DMS 273 treated with DMSO at 0.1 percent for 48 hours (cell line): ENCODE data around the gene RXFP2.

Experiments
- DNase-seq: peaks from one replicate; lab custom pipeline; 2025; lab: John Stamatoyannopoulos, UW

RXFP2 gene

DNA sequence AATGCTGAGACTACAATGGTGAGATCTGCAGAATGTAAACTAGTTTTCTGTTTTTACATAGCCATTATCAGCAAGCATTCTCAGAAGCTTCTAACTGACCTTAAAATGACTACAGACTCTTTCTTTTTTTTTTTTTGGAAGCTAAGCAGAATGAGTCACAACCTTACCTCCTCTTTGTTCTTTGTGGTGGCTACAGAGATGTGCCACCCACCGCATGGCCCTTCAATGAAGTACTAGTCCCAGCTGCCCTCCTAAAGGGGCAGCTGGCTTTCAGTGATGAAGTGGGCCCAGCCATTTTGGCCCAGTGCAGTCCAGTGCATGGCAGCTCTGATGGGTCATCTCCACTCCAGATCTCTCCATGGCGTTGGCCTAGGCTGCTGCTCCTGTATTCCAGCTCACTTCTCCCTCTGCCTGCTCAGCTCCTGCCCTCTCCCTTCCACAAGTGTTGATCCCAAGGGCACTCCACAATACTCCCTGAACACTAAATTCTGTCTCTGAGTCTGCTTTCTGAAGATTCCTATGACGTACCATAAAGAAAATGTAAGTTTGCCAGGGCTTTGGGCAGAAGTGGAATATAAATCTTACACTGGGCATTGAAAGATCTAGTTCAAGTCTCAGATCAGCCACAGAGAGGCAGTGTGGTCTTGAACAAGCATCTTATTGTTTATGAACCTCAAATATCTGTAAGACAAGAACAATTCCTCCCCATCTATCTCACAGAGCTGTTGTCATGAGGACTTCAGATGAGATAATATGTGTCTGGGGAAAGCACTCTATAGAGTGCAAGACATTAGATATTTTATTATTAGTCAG is 85.6 kb downstream of the RXFP2 start:
- no peak for DNase-seq

DNA sequence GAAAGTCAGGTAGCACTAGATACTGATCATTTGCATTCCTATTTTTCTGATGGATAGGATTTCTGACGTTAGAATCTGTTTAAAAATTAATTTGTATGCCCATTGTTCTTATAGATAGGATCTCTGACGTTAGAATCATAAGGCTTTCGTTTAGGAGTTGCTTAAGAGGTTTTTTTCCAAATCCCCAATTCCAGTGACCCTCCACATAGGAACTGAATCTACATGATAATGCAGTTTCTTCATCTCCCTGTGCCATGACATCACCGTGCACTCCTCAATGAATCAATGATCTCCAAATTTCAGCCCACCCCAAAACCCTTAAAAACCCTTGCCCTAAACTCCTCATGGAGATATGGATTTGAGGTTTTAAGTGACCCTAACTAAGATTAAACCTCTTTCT is 87.2 kb downstream of the RXFP2 start:
- DNase-seq = no peak

DNA sequence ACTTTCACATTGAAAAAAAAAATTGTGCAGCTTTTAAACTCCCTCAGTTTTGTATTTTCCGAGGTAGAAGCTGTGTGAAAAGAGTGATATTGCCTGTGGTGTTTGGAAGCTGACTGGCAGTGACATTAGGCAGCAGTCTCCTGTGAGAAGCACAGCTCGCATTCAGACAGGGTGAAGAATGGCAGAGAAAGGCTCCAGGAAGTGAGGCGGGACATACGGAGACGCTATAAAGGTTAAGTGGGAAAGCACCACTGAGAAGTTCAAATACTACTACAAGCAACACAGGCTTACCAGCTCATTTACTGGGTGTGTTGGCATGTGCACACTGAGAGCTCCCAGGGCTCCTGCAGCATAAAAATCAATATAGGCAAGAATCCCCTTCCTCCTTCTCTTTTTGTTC is 88.4 kb downstream of the RXFP2 start:
- DNase-seq = no peak

DNA sequence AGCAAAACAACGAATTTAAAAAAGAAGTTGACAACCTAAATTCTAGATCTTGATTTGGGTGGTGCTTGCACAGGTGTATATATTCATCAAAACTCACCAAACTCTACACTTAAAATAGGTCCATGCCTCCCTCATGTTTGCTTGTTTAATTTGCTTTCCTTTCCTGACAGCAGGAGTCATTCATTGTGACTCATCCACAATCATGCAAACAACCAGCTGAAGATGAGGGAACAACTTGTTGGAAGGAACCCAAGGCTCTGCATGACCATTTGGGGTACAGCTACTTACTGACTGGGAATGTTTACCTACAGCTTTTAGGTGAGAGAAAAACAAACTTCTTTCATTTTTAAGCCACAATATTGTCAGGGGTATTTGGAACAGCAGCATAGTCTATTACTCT is 96.6 kb downstream of the RXFP2 start:
- no peak for DNase-seq

DNA sequence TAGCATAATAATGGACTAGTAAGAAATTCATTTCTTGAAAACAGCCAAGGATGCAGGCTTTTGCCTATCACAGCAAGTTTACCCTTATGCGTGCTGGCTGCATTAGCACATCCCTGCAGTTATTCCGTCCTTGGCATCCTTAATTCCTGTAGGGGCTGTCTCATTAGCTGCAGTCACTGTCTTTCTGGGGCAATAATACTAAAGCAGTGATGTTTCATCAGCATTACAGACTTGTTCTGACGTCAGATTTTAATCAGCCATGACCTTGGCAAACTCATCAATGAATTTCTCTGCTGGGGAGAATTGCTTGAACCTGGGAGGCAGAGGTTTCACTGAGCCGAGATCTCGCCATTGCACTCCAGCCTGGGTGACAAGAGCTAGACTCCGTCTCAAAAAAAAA is 103.7 kb downstream of the RXFP2 start:
- no peak for DNase-seq

DNA sequence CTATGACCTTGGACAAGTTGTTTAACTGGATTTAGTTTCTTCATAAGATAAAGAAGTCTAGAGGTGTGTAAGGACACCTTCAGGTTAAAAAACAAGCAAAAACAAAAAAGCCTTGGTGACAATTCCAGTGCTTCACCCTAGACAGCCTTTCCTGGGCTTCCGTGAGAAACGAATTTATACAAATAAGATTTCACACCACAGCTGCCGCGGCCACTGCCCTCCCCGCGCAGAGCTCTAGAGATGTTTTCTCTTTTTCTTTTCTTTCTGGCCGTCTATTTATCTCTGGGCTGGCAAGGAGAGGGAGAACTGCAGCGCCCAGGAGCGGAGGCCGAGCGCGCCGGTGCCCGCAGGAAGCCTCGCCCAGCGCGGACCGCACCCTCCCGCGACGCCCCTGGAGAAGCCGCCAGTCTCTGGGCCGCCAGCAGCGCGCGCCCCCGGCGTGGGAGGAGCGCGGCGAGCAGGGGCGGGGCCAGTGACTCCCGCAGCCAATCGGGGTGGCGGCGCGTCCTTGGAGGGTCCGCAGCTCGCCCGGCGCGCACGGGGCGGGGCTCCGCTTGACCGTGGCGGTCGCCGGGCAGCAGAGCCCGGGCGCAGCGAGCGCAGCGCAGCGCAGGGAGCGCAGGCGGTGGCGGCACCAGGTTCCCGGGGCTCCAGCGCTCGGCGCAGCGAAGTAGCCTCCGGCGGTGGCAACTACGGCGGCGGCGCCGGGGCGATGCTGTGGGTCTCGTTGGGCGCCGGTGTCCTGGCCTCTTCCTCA is 107.0 kb downstream of the RXFP2 start:
- DNase-seq = peak; percentile 44

DNA sequence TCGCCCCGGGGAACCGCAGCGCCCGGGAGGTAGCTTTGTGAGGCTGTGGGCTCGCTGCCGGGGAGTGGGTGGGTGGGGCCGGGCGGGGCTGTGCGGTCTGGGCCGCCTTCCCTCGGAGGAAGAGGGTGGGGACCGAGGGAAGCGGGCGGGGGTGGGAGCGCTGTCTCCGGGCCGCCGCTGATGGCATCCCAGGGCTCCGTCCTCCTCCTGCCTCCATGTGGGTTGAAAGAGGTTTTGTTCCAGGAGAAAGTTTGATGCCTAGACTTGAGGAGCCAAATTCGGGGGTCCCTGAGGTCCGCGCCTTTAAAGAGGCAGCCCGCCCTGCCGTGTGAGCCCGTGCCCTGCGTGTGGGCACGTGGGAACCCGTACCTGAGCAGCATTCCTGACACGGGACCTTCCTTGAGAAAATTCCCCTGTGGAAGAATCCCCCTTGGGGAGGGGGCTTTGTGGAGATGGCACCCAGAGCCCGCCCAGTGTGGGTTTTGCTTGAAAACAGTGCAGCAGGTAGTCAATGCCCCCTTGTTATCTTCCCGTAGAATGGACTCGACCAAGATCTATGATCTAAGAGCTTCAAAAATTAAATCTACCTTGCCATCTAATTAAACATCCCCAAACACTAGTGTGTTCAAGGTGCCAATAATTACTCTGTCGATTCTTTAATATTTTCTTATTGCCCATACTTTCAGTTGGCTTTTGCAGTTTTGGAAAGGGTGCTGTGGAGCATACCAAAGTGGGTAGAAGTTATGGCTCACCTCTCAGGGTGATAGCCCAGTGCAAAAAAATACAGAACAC is 107.8 kb downstream of the RXFP2 start:
- DNase-seq = no peak

DNA sequence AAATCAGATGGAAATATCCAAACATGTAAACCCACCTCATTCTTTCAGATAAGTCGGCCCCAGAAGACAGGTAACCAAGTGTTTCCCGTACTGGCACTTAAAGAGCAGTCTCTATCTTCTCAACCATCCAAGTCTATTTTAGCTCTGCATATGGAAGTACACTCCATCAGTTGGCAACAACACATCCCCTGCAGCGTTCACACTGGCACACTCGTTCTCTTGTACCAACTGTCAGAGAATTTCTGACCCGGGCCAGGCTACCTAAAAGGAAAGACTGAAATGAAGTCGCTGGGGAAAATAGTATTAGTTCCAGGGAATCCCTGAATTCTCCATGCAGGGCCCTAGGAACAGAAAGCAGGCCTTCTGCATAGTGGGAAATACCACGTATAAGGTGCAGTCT is 109.3 kb downstream of the RXFP2 start:
- DNase-seq = peak; percentile 10

DNA sequence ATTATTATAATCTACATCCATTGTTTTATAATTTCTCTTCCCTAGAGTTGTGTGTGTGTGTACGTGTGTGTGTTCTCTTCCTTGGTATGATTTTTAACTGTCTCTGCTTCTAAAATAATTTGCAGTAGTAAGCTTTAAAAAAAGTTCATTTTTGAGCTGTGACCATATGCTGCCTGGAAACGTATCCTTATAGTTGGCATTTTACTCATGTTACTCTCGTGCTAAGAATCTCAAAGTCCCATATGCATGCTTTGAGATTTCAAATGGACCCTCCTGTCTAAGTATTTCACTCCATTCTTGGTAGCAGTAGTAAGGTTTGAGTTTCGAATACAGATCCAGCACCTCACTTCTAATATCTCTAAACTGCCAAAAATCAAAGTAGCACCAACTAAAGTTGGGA is 109.9 kb downstream of the RXFP2 start:
- no peak for DNase-seq

DNA sequence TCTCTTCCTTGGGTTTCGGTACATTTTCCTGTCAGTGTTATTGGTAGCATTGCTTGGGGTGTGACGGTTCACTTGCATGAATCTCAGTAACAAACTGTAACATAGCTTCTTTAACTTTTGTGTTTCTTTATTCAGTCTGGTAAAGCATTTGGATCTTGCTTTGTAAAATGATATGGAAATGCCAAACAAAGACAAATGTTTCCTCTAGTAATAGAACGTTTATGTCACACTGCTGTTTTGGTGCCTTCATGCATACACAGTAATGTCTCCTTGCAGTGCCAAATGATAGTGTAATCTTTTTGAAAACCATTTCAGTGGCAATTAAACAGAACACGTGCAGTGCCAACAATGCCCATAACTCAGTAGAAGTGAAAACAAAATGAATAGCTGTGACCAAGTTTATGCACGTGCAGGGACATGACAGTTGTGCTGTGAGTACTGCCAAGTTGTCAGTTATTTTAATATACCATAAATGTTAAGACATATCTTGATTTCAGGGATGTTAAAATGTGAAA is 110.8 kb downstream of the RXFP2 start:
- DNase-seq = no peak

DNA sequence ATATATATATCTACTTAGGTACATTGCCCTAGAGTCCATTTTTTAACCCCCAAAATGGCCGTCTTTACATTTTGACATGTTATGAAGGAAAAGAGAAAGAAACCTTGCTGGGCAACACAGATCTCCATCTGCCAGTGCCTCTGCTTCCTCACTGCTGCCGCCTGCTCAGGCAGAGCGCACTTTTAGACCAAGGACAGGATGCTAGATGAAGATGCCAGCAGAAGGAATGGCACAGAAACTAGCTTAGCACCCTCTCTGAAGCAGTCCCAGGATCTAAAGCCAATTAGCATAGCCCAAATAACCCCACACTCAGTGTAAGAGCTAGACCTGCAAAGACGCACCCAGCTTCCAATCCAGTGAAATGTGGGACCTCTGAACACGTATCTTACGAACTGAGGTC is 111.9 kb downstream of the RXFP2 start:
- no peak for DNase-seq
